ENCODE measurements around the gene CLDN9. TPM values are rescaled to one million over a fixed set of nuclear protein-coding genes. Genes with fewer than 3 reads are reported as not detected.

Gene CLDN9
- polyA plus RNA-seq, 2 of the 4 experiments (the other 2 are of a cell fraction), result 0.03 to 0.06 TPM

DNA sequence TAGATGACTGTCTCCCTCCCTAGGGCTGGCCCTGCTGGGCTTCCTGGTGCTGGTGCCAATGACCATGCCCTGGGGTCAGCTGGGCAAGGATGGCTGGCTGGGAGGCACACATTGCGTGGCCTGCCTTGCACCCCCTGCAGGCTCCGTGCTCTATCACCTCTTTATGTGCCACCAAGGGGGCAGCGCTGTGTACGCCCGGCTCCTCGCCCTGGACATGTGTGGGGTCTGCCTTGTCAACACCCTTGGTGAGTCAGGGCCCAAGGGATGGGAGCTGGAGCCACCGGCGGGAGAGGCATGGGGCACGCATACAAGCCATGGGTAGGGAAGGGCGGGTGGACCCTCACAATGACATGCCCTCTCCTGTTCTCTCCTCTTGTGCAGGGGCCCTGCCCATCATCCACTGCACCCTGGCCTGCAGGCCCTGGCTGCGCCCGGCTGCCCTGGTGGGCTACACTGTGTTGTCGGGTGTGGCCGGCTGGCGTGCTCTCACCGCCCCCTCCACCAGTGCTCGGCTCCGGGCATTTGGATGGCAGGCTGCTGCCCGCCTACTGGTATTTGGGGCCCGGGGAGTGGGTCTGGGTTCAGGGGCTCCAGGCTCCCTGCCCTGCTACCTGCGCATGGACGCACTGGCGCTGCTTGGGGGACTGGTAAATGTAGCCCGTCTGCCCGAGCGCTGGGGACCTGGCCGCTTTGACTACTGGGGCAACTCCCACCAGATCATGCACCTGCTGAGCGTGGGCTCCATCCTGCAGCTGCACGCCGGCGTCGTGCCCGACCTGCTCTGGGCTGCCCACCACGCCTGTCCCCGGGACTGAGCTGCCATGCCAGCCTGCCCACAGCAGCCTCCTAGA lies 41.4 kb upstream of the CLDN9 start:
- Histone ChIP-seq H3K4me2 (peak overlapping the region; percentile 100), H3K27ac (no peak overlapping the region), H3K9me3 (no peaks in the 10 kb centered on the region), H3K4me1 (peaks cover 17% of the 10 kb centered on the region), H3K4me3 (no peak overlapping the region)
- CTCF ChIA-PET, result interaction anchor here (0.9 to 1.9 kb wide), 6 partner anchors 9 to 57 kb away, joined by 3 to 8 read pairs (median 4); partner anchors contain the start of gene PKMYT1
- ATAC-seq, result no peak
- TF ChIP-seq JUNB (IDR thresholded peaks at IDR 0.05) (no peak), USF2 (IDR thresholded peaks at IDR 0.05) (no peak), NFE2L2 (conservative IDR thresholded peaks at IDR 0.05; ENCODE audit: low read length) (no peak), JUN (IDR thresholded peaks at IDR 0.05) (peak in 1 of 2 experiments; percentile 44; a peak in 1 of 5 replicates), RFX5 (IDR thresholded peaks at IDR 0.05) (no peak), HOXA7 (CRISPR knock-in tag; IDR thresholded peaks at IDR 0.05) (no peak), PHF8 (IDR thresholded peaks at IDR 0.05; ENCODE audit: borderline replicate concordance, low read depth) (no peak)
- POLR2A ChIA-PET, result no interaction called here
- no peak for DNase-seq (ENCODE audit: low read depth in 1 of 2, low spot score in 1 of 2)
- FAIRE-seq, result no peak
- WGBS (ENCODE audit: missing lambda C conversion rate), result 88% methylated on average over 27 of the region's 35 CpGs

GRCh38 chr16:2971985-2972784 lies 40.5 kb upstream of the CLDN9 start:
- Histone ChIP-seq H3K9me3 (no peaks in the 10 kb centered on the region), H3K4me1 (peaks cover 17% of the 10 kb centered on the region), H3K27ac (no peak overlapping the region), H3K4me3 (no peak overlapping the region), H3K4me2 (no peak overlapping the region)
- no peak for ATAC-seq
- FAIRE-seq, result no peak
- DNase-seq (ENCODE audit: low read depth in 1 of 2, low spot score in 1 of 2), result no peak
- ChIA-PET POLR2A (interaction anchor here (0.8 kb wide), 1 partner anchor 8 kb away, joined by 3 read pairs; the partner anchor contains the start of gene PKMYT1), CTCF (interaction anchor here (0.9 to 1.9 kb wide), 11 partner anchors 8 to 57 kb away, joined by 3 to 8 read pairs (median 4); partner anchors contain the start of genes KREMEN2 and PKMYT1)
- TF ChIP-seq PBX3 (IDR thresholded peaks at IDR 0.05) (peak; percentile 51), RARB (CRISPR knock-in tag; IDR thresholded peaks at IDR 0.05) (no peak)
- 84% methylated on average over 10 of the region's 15 CpGs for WGBS (ENCODE audit: missing lambda C conversion rate)

GRCh38 chr16:2973093-2973492 lies 39.6 kb upstream of the CLDN9 start:
- no peak overlapping the region for H3K27ac ChIP-seq
- FAIRE-seq, result no peak
- ATAC-seq, result no peak
- no peak for TF ChIP-seq CHD2 (IDR thresholded peaks at IDR 0.05; ENCODE audit: low read length, partially characterized antibody)
- no peak for TF ChIP-seq TFCP2L1 (CRISPR knock-in tag; IDR thresholded peaks at IDR 0.05)
- TF ChIP-seq SREBF2 (IDR thresholded peaks at IDR 0.05), result no peak
- TF ChIP-seq RAD21 (conservative IDR thresholded peaks at IDR 0.05 in 1 of 2, IDR thresholded peaks at IDR 0.05 in 1 of 2), result no peak
- TF ChIP-seq, protein P1, sequence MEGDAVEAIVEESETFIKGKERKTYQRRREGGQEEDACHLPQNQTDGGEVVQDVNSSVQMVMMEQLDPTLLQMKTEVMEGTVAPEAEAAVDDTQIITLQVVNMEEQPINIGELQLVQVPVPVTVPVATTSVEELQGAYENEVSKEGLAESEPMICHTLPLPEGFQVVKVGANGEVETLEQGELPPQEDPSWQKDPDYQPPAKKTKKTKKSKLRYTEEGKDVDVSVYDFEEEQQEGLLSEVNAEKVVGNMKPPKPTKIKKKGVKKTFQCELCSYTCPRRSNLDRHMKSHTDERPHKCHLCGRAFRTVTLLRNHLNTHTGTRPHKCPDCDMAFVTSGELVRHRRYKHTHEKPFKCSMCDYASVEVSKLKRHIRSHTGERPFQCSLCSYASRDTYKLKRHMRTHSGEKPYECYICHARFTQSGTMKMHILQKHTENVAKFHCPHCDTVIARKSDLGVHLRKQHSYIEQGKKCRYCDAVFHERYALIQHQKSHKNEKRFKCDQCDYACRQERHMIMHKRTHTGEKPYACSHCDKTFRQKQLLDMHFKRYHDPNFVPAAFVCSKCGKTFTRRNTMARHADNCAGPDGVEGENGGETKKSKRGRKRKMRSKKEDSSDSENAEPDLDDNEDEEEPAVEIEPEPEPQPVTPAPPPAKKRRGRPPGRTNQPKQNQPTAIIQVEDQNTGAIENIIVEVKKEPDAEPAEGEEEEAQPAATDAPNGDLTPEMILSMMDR (IDR thresholded peaks at IDR 0.05), result no peak
- TF ChIP-seq PBX3 (IDR thresholded peaks at IDR 0.05), result 0 out of 2 replicates have a peak, but pooled peaks have one; percentile 13
- TF ChIP-seq POLR2AphosphoS2 (conservative IDR thresholded peaks at IDR 0.05; ENCODE audit: low read length), result no peak
- TF ChIP-seq JUN (IDR thresholded peaks at IDR 0.05), result no peak
- no peak for TF ChIP-seq CEBPB (IDR thresholded peaks at IDR 0.05)
- H3K4me3 ChIP-seq, result no peak overlapping the region
- DNase-seq (ENCODE audit: low read depth in 1 of 2, low spot score in 1 of 2), result no peak
- CTCF ChIA-PET, result interaction anchor here (1.3 to 3.3 kb wide), 6 partner anchors 9 to 46 kb away, joined by 3 to 13 read pairs (median 4); partner anchors contain the start of gene KREMEN2
- H3K4me2 ChIP-seq, result no peak overlapping the region
- peaks cover 20% of the 10 kb centered on the region for H3K4me1 ChIP-seq
- POLR2A ChIA-PET, result interaction anchor here (0.8 kb wide), 1 partner anchor 7 kb away, joined by 3 read pairs; the partner anchor contains the start of gene PKMYT1
- 76% methylated on average over 5 of the region's 5 CpGs for WGBS (ENCODE audit: missing lambda C conversion rate)
- no peaks in the 10 kb centered on the region for H3K9me3 ChIP-seq

All from A549 (cell line).